Measurements from ENCODE around the gene PLLP.

Gene PLLP

GRCh38 chr16:57256601-57257395 is 27.7 kb downstream of the PLLP start:
- DNase-seq (ENCODE audit: low spot score): no peak

GRCh38 chr16:57255686-57256415 is 28.6 kb downstream of the PLLP start:
- no peak for DNase-seq (ENCODE audit: low spot score)

GRCh38 chr16:57253466-57253865 is 31.0 kb downstream of the PLLP start:
- DNase-seq (ENCODE audit: low spot score): no peak

GRCh38 chr16:57252148-57252721 is 32.2 kb downstream of the PLLP start:
- no peak for DNase-seq (ENCODE audit: low spot score)

GRCh38 chr16:57251352-57251751 is 33.1 kb downstream of the PLLP start:
- DNase-seq (ENCODE audit: low spot score): no peak

GRCh38 chr16:57245472-57246113 is 38.9 kb downstream of the PLLP start:
- peak; percentile 52 for DNase-seq (ENCODE audit: low spot score)

- peak; percentile 97 for DNase-seq (ENCODE audit: low spot score)
Observed at GRCh38 chr16:57244767-57245471, 39.6 kb downstream of the PLLP start, which contains the start of gene ARL2BP. ARL2BP (plus strand) TSS chr16:57245259; CDS start chr16:57245368, 109 bp downstream.

GRCh38 chr16:57244463-57244766 is 40.1 kb downstream of the PLLP start:
- no peak for DNase-seq (ENCODE audit: low spot score)

GRCh38 chr16:57242650-57243049 is 41.8 kb downstream of the PLLP start:
- DNase-seq (ENCODE audit: low spot score): no peak

- no peak for DNase-seq (ENCODE audit: low spot score)
Observed at GRCh38 chr16:57240851-57241250, 43.6 kb downstream of the PLLP start.

- DNase-seq (ENCODE audit: low spot score): no peak
Observed at GRCh38 chr16:57239107-57239506, 45.4 kb downstream of the PLLP start.

- DNase-seq (ENCODE audit: low spot score): no peak
Observed at GRCh38 chr16:57238682-57239081, 45.8 kb downstream of the PLLP start.

GRCh38 chr16:57236022-57236350 is 48.5 kb downstream of the PLLP start:
- DNase-seq (ENCODE audit: low spot score): no peak

GRCh38 chr16:57235128-57236021 is 49.1 kb downstream of the PLLP start:
- DNase-seq (ENCODE audit: low spot score): peak; percentile 85

GRCh38 chr16:57234707-57235092 is 49.8 kb downstream of the PLLP start:
- DNase-seq (ENCODE audit: low spot score): no peak

GRCh38 chr16:57233944-57234706 is 50.3 kb downstream of the PLLP start:
- no peak for DNase-seq (ENCODE audit: low spot score)

- no peak for DNase-seq (ENCODE audit: low spot score)
Observed at GRCh38 chr16:57231821-57232350, 52.6 kb downstream of the PLLP start.

- DNase-seq (ENCODE audit: low spot score): no peak
Observed at GRCh38 chr16:57229079-57229478, 55.4 kb downstream of the PLLP start.

- no peak for DNase-seq (ENCODE audit: low spot score)
Observed at GRCh38 chr16:57226701-57227621, 57.5 kb downstream of the PLLP start.
